Esophagus squamous epithelium (tissue), 5 donors: ENCODE results near the gene YIPF6. TPM values are rescaled to one million over a fixed set of nuclear protein-coding genes. Genes with fewer than 3 reads are reported as not detected.

Experiments
- DNase-seq: peaks from one replicate; lab custom pipeline; 2025; lab: John Stamatoyannopoulos, UW
- H3K27ac ChIP-seq, 4 donors: fragments of 200-600 bp; sonication (generic); one replicate each; pipeline ENCODE4 v1.5.1; 2016 to 2019; ENCODE audit warnings: mild to moderate bottlenecking in 1 of 4
- H3K27me3 ChIP-seq, 4 donors: fragments of 200-600 bp; sonication (generic); 1 replicate in 3 of 4; 2 replicates in 1 of 4; pipeline versions ENCODE4 v1.5.1 to v1.6.0; 2017 to 2021; ENCODE audit warnings: antibody characterized with exemption in 1 of 4
- H3K36me3 ChIP-seq, 3 donors: fragments of 200-600 bp; sonication (generic); one replicate each; pipeline ENCODE4 v1.5.1; 2016 to 2019
- H3K4me1 ChIP-seq, 3 donors: fragments of 200-600 bp; sonication (generic); one replicate each; pipeline ENCODE4 v1.5.1; 2017 to 2019
- H3K4me3 ChIP-seq, 4 donors: fragments of 200-600 bp; sonication (generic); 1 replicate in 3 of 4; 2 replicates in 1 of 4; pipeline ENCODE4 v1.5.1; 2016 to 2019; ENCODE audit warnings: mild to moderate bottlenecking in 2 of 4, moderate library complexity in 1 of 4
- H3K9me3 ChIP-seq, 3 donors: fragments of 200-600 bp; sonication (generic); one replicate each; pipeline ENCODE4 v1.5.1; 2016 to 2019
- POLR2A ChIP-seq, 4 donors: fragments of 450-650 bp; IDR thresholded peaks; one replicate each; pipeline ENCODE4 v1.6.1; 2017; ENCODE audit warnings: antibody characterized with exemption in 4 of 4, mild to moderate bottlenecking in 4 of 4, moderate library complexity in 3 of 4
- WGBS, 2 donors: methylation state at CpG; one replicate each; pipeline ENCODE4 v1.1.5; 2018; 5-methylcytosine and 5-hydroxymethylcytosine counted together
- intact Hi-C: fragments of 100-400 bp; cut with DNase I; formaldehyde crosslinking; loops from one replicate; pipeline ENCODE4 v1.15.0; 2022
- total RNA-seq, 4 donors: library from RNA; depleted of rRNA; stranded (reverse); fragments of >200 nt; gene quantifications; one replicate each; pipeline ENCODE4 v1.1.0, GENCODE V29; 2016
- TF ChIP-seq, protein P1 (sequence below), 6 experiments: fragments of 450-650 bp in 4 of 6; fragments of 200-600 bp in 2 of 6; sonication (generic) in 2 of 6; IDR thresholded peaks; one replicate each; pipeline ENCODE4 v1.5.1; 2016 to 2019; ENCODE audit warnings: antibody characterized with exemption in 6 of 6, mild to moderate bottlenecking in 4 of 6, moderate library complexity in 4 of 6
- donor health status: DM: yes; HTN: yes; CAD: no.

The YIPF6 gene
- total RNA-seq, 4 donors from 2014 or later: 14.8 to 22.0 (median 18.2) TPM

DNA sequence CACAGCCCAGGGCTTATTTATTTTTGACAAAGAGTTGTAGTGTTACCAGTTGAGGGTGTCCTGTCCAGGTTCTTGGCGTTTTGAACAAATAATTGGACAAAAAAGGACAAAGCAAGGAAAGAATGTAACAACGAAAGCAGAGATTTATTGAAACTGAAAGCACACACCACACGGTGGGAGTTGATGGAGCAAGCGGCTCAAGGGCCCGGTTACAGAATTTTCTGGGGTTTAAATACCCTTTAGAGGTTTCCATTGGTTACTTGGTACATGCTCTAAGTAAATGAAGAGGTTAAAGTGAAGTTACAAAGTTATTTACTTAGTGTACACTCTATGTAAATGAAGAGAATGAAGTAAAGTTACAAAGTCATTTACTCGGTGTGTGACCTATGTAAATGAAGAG, 37.8 kb upstream of the YIPF6 start:
- TF ChIP-seq, protein P1, sequence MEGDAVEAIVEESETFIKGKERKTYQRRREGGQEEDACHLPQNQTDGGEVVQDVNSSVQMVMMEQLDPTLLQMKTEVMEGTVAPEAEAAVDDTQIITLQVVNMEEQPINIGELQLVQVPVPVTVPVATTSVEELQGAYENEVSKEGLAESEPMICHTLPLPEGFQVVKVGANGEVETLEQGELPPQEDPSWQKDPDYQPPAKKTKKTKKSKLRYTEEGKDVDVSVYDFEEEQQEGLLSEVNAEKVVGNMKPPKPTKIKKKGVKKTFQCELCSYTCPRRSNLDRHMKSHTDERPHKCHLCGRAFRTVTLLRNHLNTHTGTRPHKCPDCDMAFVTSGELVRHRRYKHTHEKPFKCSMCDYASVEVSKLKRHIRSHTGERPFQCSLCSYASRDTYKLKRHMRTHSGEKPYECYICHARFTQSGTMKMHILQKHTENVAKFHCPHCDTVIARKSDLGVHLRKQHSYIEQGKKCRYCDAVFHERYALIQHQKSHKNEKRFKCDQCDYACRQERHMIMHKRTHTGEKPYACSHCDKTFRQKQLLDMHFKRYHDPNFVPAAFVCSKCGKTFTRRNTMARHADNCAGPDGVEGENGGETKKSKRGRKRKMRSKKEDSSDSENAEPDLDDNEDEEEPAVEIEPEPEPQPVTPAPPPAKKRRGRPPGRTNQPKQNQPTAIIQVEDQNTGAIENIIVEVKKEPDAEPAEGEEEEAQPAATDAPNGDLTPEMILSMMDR (IDR thresholded peaks at IDR 0.05): no peak
- no peak for TF ChIP-seq POLR2A (IDR thresholded peaks at IDR 0.05)
- Histone ChIP-seq H3K4me1 (no peaks in the 10 kb centered on the region), H3K36me3 (no peaks in the 10 kb centered on the region), H3K9me3 (no peaks in the 10 kb centered on the region), H3K27me3 (no peaks in the 10 kb centered on the region), H3K27ac (no peak overlapping the region), H3K4me3 (no peak overlapping the region)
- 37 to 58% methylated on average over 4 to 6 of the region's 6 CpGs for WGBS, 2 donors
- intact Hi-C loops: no loop called here
- DNase-seq: no peak

DNA sequence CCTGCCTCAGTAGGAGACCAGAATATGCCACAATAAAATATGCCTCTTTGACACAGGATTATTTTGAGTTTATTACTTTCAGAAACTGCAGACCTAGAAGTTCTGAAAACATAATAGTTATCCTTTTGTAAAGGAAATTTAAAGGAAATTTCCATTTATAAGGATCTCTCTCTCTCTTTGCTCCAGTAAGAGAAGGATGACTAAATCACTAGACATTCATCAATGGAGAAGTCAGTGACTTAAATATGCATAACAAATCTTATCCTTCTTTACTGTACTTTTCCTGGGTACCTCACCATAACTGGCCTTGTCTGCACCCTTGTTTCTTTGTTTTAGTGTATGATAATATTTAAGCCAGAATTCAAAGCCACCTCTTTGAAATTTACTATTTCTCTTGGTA, 37.3 kb upstream of the YIPF6 start:
- H3K4me1 ChIP-seq: no peaks in the 10 kb centered on the region
- no peak for TF ChIP-seq POLR2A (IDR thresholded peaks at IDR 0.05)
- TF ChIP-seq, protein P1 (IDR thresholded peaks at IDR 0.05): no peak
- no peak overlapping the region for H3K4me3 ChIP-seq
- intact Hi-C loops: no loop called here
- H3K9me3 ChIP-seq: no peaks in the 10 kb centered on the region
- H3K36me3 ChIP-seq: no peaks in the 10 kb centered on the region
- H3K27ac ChIP-seq: no peak overlapping the region
- no peak for DNase-seq
- no peaks in the 10 kb centered on the region for H3K27me3 ChIP-seq

DNA sequence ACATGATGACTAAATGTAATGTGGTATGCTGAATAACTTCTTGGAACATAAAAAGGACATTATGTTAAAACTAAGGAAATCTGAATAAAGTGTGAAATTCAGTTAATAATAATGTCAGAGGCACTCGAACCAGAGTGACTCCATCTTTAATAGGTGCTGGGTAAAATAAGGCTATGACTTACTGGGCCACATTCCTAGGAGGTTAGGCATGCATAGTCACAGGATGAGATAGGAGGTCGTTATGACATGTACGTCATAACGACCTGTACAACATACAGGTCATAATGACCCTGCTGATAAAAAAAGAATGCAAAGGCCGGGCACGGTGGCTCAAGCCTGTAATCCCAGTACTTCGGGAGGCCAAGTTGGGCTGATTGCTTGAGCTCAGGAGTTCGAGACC, 36.7 kb upstream of the YIPF6 start:
- Histone ChIP-seq H3K4me1 (no peaks in the 10 kb centered on the region), H3K9me3 (no peaks in the 10 kb centered on the region), H3K36me3 (no peaks in the 10 kb centered on the region), H3K4me3 (no peak overlapping the region), H3K27ac (no peak overlapping the region), H3K27me3 (no peaks in the 10 kb centered on the region)
- DNase-seq: no peak
- 69 to 79% methylated on average over 7 to 8 of the region's 8 CpGs for WGBS, 2 donors
- no peak for TF ChIP-seq POLR2A (IDR thresholded peaks at IDR 0.05)
- intact Hi-C loops: no loop called here

DNA sequence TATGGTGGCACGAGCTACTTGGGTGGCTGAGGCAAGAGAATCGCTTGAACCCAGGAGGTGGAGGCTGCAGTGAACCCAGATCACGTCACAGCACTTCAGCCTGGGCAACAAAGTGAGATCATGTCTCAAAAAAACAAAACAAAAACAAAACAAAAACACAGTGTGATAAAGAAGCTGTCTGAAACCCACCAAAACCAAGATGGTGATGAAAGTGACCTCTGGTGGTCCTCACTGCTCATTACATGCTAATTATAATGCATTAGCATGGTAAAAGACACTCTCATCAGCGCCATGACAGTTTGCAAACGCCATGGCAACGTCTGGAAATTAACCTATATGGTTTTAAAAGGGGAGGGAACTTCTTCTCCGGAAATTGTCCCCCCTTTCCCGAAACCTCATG, 36.2 kb upstream of the YIPF6 start:
- intact Hi-C loops: no loop called here
- H3K4me3 ChIP-seq: no peak overlapping the region
- no peaks in the 10 kb centered on the region for H3K27me3 ChIP-seq
- no peaks in the 10 kb centered on the region for H3K9me3 ChIP-seq
- H3K27ac ChIP-seq: no peak overlapping the region
- TF ChIP-seq POLR2A (IDR thresholded peaks at IDR 0.05): no peak
- TF ChIP-seq, protein P1 (IDR thresholded peaks at IDR 0.05): peak in 5 of 6 experiments; percentile 17 to 49 (median 41)
- no peaks in the 10 kb centered on the region for H3K4me1 ChIP-seq
- WGBS, 2 donors: 28 to 31% methylated on average over 8 of the region's 8 CpGs
- no peaks in the 10 kb centered on the region for H3K36me3 ChIP-seq
- no peak for DNase-seq

DNA sequence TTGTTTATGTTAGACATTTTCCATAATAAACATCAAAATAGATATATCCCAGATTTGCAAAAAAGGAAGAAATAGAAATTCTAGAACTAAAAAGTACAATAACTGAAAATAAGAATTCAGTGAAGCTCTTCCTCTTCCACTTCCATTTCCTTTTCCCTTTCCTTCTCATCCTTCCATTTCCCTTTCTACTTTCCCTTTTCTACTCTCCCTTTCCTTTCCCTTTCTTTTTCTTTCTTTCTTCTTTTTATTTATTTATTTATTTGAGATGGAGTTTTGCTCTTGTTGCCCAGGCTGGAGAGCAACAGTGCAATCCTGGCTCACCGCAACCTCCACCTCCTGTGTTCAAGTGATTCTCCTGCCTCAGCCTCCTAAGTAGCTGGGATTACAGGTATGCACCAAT, 35.0 kb upstream of the YIPF6 start:
- no peaks in the 10 kb centered on the region for H3K4me1 ChIP-seq
- H3K27ac ChIP-seq: no peak overlapping the region
- intact Hi-C loops: no loop called here
- no peaks in the 10 kb centered on the region for H3K9me3 ChIP-seq
- no peak for TF ChIP-seq POLR2A (IDR thresholded peaks at IDR 0.05)
- TF ChIP-seq, protein P1 (IDR thresholded peaks at IDR 0.05): no peak
- H3K4me3 ChIP-seq: no peak overlapping the region
- DNase-seq: no peak
- WGBS, 2 donors: no CpG with 5 or more reads among the region's 1 CpG
- no peaks in the 10 kb centered on the region for H3K36me3 ChIP-seq
- no peaks in the 10 kb centered on the region for H3K27me3 ChIP-seq

DNA sequence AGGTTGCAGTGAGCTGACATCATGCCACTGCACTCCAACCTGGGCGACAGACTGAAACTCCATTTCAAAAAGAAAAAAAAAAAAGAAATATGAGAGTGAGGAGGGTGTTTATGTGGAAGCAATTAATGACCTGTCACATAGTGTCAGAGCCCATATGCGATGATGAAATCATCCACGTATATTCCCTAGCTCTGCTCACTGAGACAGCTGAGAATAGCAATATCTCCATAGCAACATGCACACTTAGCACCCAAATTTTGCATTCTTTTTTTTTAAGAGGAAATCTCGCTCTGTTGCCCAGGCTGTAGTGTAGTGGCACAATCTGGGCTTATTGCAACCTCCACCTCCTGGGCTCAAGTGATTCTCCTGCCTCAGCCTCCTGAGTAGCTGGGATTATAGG, 34.1 kb upstream of the YIPF6 start:
- H3K36me3 ChIP-seq: no peaks in the 10 kb centered on the region
- no peak for DNase-seq
- no peaks in the 10 kb centered on the region for H3K9me3 ChIP-seq
- H3K4me3 ChIP-seq: no peak overlapping the region
- H3K27ac ChIP-seq: no peak overlapping the region
- no peaks in the 10 kb centered on the region for H3K27me3 ChIP-seq
- intact Hi-C loops: no loop called here
- no peaks in the 10 kb centered on the region for H3K4me1 ChIP-seq
- TF ChIP-seq, protein P1 (IDR thresholded peaks at IDR 0.05): no peak
- TF ChIP-seq POLR2A (IDR thresholded peaks at IDR 0.05): no peak
- 73 to 87% methylated on average over 3 to 4 of the region's 4 CpGs for WGBS, 2 donors
